Central memory CD4-positive, alpha-beta T cell (primary cell): ENCODE measurements around the gene ENPP5.

Experiments
- DNase-seq: peaks from one replicate; pipeline ENCODE4 v3.0.0; 2022
- total RNA-seq, 3 experiments: gene quantifications; one replicate each; lab custom pipeline; 2026; lab: John Stamatoyannopoulos, UW

ENPP5 gene
- 0.11 to 0.49 (median 0.19) reads per million in 3 experiments for total RNA-seq

GRCh38 chr6:46170357-46171289 is at the start of gene ENPP5:
ENPP5 (minus strand) TSS chr6:46170980; CDS start chr6:46168262, 2,718 bp downstream.
- peak; percentile 55 for DNase-seq

GRCh38 chr6:46219661-46220060 is 48.9 kb upstream of the ENPP5 start:
- DNase-seq: no peak

GRCh38 chr6:46218457-46218856 is 47.7 kb upstream of the ENPP5 start:
- no peak for DNase-seq

- no peak for DNase-seq
Observed at GRCh38 chr6:46217671-46218131, 46.9 kb upstream of the ENPP5 start.

GRCh38 chr6:46216879-46217278 is 46.1 kb upstream of the ENPP5 start:
- DNase-seq: no peak

GRCh38 chr6:46215777-46216176 is 45.0 kb upstream of the ENPP5 start:
- no peak for DNase-seq

- no peak for DNase-seq
Observed at GRCh38 chr6:46215213-46215612, 44.4 kb upstream of the ENPP5 start.

GRCh38 chr6:46211917-46212316 is 41.1 kb upstream of the ENPP5 start:
- no peak for DNase-seq

- no peak for DNase-seq
Observed at GRCh38 chr6:46210294-46210693, 39.5 kb upstream of the ENPP5 start.

GRCh38 chr6:46208303-46208702 is 37.5 kb upstream of the ENPP5 start:
- DNase-seq: no peak

GRCh38 chr6:46207174-46207573 is 36.4 kb upstream of the ENPP5 start:
- DNase-seq: no peak

- no peak for DNase-seq
Observed at GRCh38 chr6:46204880-46205650, 34.3 kb upstream of the ENPP5 start.

GRCh38 chr6:46203391-46204177 is 32.8 kb upstream of the ENPP5 start:
- no peak for DNase-seq

- DNase-seq: no peak
Observed at GRCh38 chr6:46201702-46202101, 30.9 kb upstream of the ENPP5 start.

- no peak for DNase-seq
Observed at GRCh38 chr6:46199387-46199786, 28.6 kb upstream of the ENPP5 start.

GRCh38 chr6:46191961-46192360 is 21.2 kb upstream of the ENPP5 start:
- DNase-seq: no peak

GRCh38 chr6:46190889-46191288 is 20.1 kb upstream of the ENPP5 start:
- DNase-seq: no peak

GRCh38 chr6:46189726-46190125 is 18.9 kb upstream of the ENPP5 start:
- DNase-seq: no peak

- DNase-seq: no peak
Observed at GRCh38 chr6:46186583-46186982, 15.8 kb upstream of the ENPP5 start.

GRCh38 chr6:46184114-46184513 is 13.3 kb upstream of the ENPP5 start:
- no peak for DNase-seq

GRCh38 chr6:46175976-46176375 is 5.2 kb upstream of the ENPP5 start:
- DNase-seq: no peak

- DNase-seq: peak; percentile 49
Observed at GRCh38 chr6:46175446-46175845, 4.7 kb upstream of the ENPP5 start.

- DNase-seq: no peak
Observed at GRCh38 chr6:46174904-46175303, 4.1 kb upstream of the ENPP5 start.
